Thyroid gland (tissue), 4 donors: Measurements from ENCODE around the gene AK8.

Experiments used
- POLR2A ChIP-seq, 2 donors: fragments of 450-650 bp; IDR thresholded peaks; one replicate each; pipeline ENCODE4 v1.6.1; 2017; ENCODE audit warnings: antibody characterized with exemption in 2 of 2, mild to moderate bottlenecking in 2 of 2, moderate library complexity in 1 of 2
- TF ChIP-seq, protein P1 (sequence below), 6 experiments: fragments of 200-600 bp in 3 of 6; fragments of 450-650 bp in 3 of 6; sonication (generic) in 3 of 6; IDR thresholded peaks; one replicate each; pipeline ENCODE4 v1.5.1; 2016 to 2019; ENCODE audit warnings: antibody characterized with exemption in 6 of 6, mild to moderate bottlenecking in 2 of 6, inconsistent platforms in 1 of 6, moderate library complexity in 1 of 6

GRCh38 chr9:132780230-132781007 lies 97.7 kb downstream of the AK8 start:
- TF ChIP-seq, protein P1, sequence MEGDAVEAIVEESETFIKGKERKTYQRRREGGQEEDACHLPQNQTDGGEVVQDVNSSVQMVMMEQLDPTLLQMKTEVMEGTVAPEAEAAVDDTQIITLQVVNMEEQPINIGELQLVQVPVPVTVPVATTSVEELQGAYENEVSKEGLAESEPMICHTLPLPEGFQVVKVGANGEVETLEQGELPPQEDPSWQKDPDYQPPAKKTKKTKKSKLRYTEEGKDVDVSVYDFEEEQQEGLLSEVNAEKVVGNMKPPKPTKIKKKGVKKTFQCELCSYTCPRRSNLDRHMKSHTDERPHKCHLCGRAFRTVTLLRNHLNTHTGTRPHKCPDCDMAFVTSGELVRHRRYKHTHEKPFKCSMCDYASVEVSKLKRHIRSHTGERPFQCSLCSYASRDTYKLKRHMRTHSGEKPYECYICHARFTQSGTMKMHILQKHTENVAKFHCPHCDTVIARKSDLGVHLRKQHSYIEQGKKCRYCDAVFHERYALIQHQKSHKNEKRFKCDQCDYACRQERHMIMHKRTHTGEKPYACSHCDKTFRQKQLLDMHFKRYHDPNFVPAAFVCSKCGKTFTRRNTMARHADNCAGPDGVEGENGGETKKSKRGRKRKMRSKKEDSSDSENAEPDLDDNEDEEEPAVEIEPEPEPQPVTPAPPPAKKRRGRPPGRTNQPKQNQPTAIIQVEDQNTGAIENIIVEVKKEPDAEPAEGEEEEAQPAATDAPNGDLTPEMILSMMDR (IDR thresholded peaks at IDR 0.05) = no peak
- TF ChIP-seq POLR2A (IDR thresholded peaks at IDR 0.05) = no peak
